Ishikawa (cell line): Measurements from ENCODE around the gene SYNGR4.

Source experiments
- CEBPB ChIP-seq: IDR thresholded peaks from 2 replicates; pipeline ENCODE4 v1.6.1; 2012
- CREB1 ChIP-seq: IDR thresholded peaks from 2 replicates; pipeline ENCODE4 v1.6.1; 2012; ENCODE audit warnings: low read depth
- EGR1 ChIP-seq: IDR thresholded peaks from 2 replicates; pipeline ENCODE4 v1.6.1; 2012
- EP300 ChIP-seq: IDR thresholded peaks from 2 replicates; pipeline ENCODE4 v1.6.1; 2012; ENCODE audit warnings: borderline replicate concordance
- FOXM1 ChIP-seq: IDR thresholded peaks from 2 replicates; pipeline ENCODE4 v1.6.1; 2012; ENCODE audit warnings: low read depth, borderline replicate concordance
- MAX ChIP-seq: IDR thresholded peaks from 2 replicates; pipeline ENCODE4 v1.6.1; 2012
- RAD21 ChIP-seq: IDR thresholded peaks from 2 replicates; pipeline ENCODE4 v1.6.1; 2012; ENCODE audit warnings: low read depth
- REST ChIP-seq: IDR thresholded peaks from 2 replicates; pipeline ENCODE4 v1.6.1; 2012; ENCODE audit warnings: low read depth, mild to moderate bottlenecking
- TAF1 ChIP-seq: IDR thresholded peaks from 2 replicates; pipeline ENCODE4 v1.6.1; 2012; ENCODE audit warnings: low read depth, mild to moderate bottlenecking
- TCF12 ChIP-seq: IDR thresholded peaks from 2 replicates; pipeline ENCODE4 v1.6.1; 2012; ENCODE audit warnings: low read depth
- TEAD4 ChIP-seq: IDR thresholded peaks from 2 replicates; pipeline ENCODE4 v1.6.1; 2012
- USF1 ChIP-seq: IDR thresholded peaks from 2 replicates; pipeline ENCODE4 v1.6.1; 2012
- YY1 ChIP-seq: IDR thresholded peaks from 2 replicates; pipeline ENCODE4 v1.6.1; 2012; ENCODE audit warnings: low read depth
- ZBTB7A ChIP-seq: IDR thresholded peaks from 2 replicates; pipeline ENCODE4 v1.6.1; 2012; ENCODE audit warnings: low read depth

- no peak for TF ChIP-seq CREB1
- TF ChIP-seq EP300 = no peak
- no peak; the same call in 1 of the 2 replicates for TF ChIP-seq ZBTB7A
- no peak for TF ChIP-seq MAX
- TF ChIP-seq CEBPB = no peak
- TF ChIP-seq TAF1 = no peak
- TF ChIP-seq USF1 = no peak
- TF ChIP-seq RAD21 = peak; percentile 89
- TF ChIP-seq TEAD4 = no peak
- no peak for TF ChIP-seq REST
- TF ChIP-seq YY1 = no peak
- TF ChIP-seq FOXM1 = no peak
- TF ChIP-seq EGR1 = no peak
- TF ChIP-seq TCF12 = no peak
Observed at GRCh38 chr19:48319647-48320541, 44.3 kb upstream of the SYNGR4 start.
